RPMI7951 (cell line): ENCODE results near the gene ACY1. TPM values are rescaled to one million over a fixed set of nuclear protein-coding genes. Genes with fewer than 3 reads are reported as not detected.

ENCODE experiments used
- DNase-seq: peaks from one replicate; pipeline ENCODE4 v3.0.0-alpha.2; 2012; ENCODE audit warnings: low read depth
- total RNA-seq: library from RNA; depleted of rRNA; stranded (reverse); fragments of >200 nt; shearing (Covaris generic); gene quantifications from 2 replicates; pipeline ENCODE4 v1.2.3, GENCODE V29; 2014; rRNA removed

Gene ACY1
- 50.0 and 55.1 TPM in 2 replicates for total RNA-seq

GRCh38 chr3:51982838-51983577 is at the start of gene ACY1:
Gene ACY1, plus strand, starts transcription at chr3:51983535. Its CDS starts 530 bp downstream, at chr3:51984065.
- DNase-seq: peak; percentile 88

GRCh38 chr3:51934139-51934850 is 49.0 kb upstream of the ACY1 start:
- DNase-seq: no peak

- DNase-seq: no peak
Measured at GRCh38 chr3:51934991-51935885, 48.1 kb upstream of the ACY1 start.

GRCh38 chr3:51935886-51936755 is 47.2 kb upstream of the ACY1 start:
- no peak for DNase-seq

- peak; percentile 35 for DNase-seq
Measured at GRCh38 chr3:51937014-51937413, 46.3 kb upstream of the ACY1 start.

GRCh38 chr3:51937611-51938450 is 45.5 kb upstream of the ACY1 start:
- DNase-seq: no peak

- no peak for DNase-seq
Measured at GRCh38 chr3:51938780-51939425, 44.4 kb upstream of the ACY1 start.

- no peak for DNase-seq
Measured at GRCh38 chr3:51940648-51941462, 42.5 kb upstream of the ACY1 start.

- no peak for DNase-seq
Measured at GRCh38 chr3:51941463-51941797, 41.9 kb upstream of the ACY1 start.

GRCh38 chr3:51941798-51942602 is 41.3 kb upstream of the ACY1 start, which contains the start of the genes PARP3 and RRP9:
Gene PARP3, plus strand, starts transcription at chr3:51942363. Its CDS starts 993 bp downstream, at chr3:51943356.
Gene RRP9, minus strand, starts transcription at chr3:51941904. Its CDS starts 37 bp downstream, at chr3:51941867.
- DNase-seq: peak; percentile 100

- peak; percentile 69 for DNase-seq
Measured at GRCh38 chr3:51942603-51943450, 40.5 kb upstream of the ACY1 start.

- DNase-seq: no peak
Measured at GRCh38 chr3:51943451-51944391, 39.6 kb upstream of the ACY1 start.

- no peak for DNase-seq
Measured at GRCh38 chr3:51944451-51945021, 38.8 kb upstream of the ACY1 start.

GRCh38 chr3:51945031-51945840 is 38.1 kb upstream of the ACY1 start:
- DNase-seq: no peak
